ENCODE measurements around the gene CYB561D1.

Gene CYB561D1

DNA sequence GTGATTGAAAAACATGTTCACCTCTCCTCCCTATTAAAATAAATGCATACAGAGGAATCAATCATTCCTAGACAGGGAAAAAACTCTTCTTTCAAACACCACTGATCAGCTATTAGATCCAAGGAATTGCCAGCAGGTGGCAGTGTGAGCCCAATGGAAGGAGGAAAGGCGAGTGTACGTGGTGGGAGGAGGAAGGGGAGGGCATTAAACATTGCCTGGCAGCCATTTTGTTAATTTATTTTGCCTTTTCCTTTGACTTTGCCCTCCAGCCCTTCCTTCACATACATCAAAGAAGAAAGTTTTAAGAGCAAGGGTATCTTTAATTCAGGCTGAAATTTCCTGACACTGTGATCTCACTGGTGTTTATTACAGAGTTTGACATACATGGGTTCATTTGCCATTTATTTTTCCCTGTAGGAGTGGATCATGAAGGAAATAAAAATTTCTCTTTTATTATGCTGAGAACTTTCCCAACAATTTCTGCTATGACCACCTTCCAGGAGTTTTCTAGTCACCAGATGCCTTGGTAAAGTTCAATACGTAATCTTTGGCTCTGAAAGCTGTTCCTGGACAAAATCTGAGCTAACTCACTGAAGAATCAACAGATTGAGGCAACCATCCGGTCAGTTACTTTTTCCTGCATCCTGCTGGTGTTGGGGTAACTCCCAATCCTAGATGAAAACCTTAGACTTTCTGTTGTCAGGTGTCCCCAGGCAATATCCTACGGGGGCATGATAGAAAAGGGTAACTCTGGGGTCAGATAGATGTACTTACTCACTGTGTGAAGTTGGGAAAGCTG, 52.6 kb downstream of the CYB561D1 start:
- H3K9me2 ChIP-seq (replicated peaks; ENCODE audit: low read depth, low read length): no peaks in the 10 kb centered on the region
- H3K9ac ChIP-seq (ENCODE audit: low read depth, low read length, poor library complexity, severe bottlenecking): peak overlapping the region; percentile 90
- peaks cover 29% of the 10 kb centered on the region for H4K20me1 ChIP-seq (ENCODE audit: insufficient read depth, low read length, poor library complexity, severe bottlenecking)
- peak overlapping the region; percentile 44 for H2AFZ ChIP-seq (ENCODE audit: low read length)
- peak overlapping the region; percentile 94 for H3K4me3 ChIP-seq (ENCODE audit: low read length, poor library complexity, severe bottlenecking)
- no peaks in the 10 kb centered on the region for H3K27me3 ChIP-seq (ENCODE audit: insufficient read depth, low read length, poor library complexity, severe bottlenecking)
- no peaks in the 10 kb centered on the region for H3K36me3 ChIP-seq (ENCODE audit: insufficient read depth, low read length)
- H3K79me2 ChIP-seq (ENCODE audit: insufficient read depth, low read length): peaks cover 47% of the 10 kb centered on the region
- H3K9me3 ChIP-seq (ENCODE audit: insufficient read depth, low read depth, low read length): no peaks in the 10 kb centered on the region
- H3F3A ChIP-seq (ENCODE audit: low read depth): no peaks in the 10 kb centered on the region
- peaks cover 37% of the 10 kb centered on the region for H3K4me1 ChIP-seq (ENCODE audit: insufficient read depth, low read length, poor library complexity, severe bottlenecking)
- peak overlapping the region; percentile 92 for H3K4me2 ChIP-seq (ENCODE audit: low read depth, low read length, poor library complexity, severe bottlenecking)
- TF ChIP-seq, protein P1, sequence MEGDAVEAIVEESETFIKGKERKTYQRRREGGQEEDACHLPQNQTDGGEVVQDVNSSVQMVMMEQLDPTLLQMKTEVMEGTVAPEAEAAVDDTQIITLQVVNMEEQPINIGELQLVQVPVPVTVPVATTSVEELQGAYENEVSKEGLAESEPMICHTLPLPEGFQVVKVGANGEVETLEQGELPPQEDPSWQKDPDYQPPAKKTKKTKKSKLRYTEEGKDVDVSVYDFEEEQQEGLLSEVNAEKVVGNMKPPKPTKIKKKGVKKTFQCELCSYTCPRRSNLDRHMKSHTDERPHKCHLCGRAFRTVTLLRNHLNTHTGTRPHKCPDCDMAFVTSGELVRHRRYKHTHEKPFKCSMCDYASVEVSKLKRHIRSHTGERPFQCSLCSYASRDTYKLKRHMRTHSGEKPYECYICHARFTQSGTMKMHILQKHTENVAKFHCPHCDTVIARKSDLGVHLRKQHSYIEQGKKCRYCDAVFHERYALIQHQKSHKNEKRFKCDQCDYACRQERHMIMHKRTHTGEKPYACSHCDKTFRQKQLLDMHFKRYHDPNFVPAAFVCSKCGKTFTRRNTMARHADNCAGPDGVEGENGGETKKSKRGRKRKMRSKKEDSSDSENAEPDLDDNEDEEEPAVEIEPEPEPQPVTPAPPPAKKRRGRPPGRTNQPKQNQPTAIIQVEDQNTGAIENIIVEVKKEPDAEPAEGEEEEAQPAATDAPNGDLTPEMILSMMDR (conservative IDR thresholded peaks at IDR 0.05; ENCODE audit: low read length): peak; percentile 91
- no peak for TF ChIP-seq EZH2phosphoT487 (IDR thresholded peaks at IDR 0.05; ENCODE audit: borderline replicate concordance)

DNA sequence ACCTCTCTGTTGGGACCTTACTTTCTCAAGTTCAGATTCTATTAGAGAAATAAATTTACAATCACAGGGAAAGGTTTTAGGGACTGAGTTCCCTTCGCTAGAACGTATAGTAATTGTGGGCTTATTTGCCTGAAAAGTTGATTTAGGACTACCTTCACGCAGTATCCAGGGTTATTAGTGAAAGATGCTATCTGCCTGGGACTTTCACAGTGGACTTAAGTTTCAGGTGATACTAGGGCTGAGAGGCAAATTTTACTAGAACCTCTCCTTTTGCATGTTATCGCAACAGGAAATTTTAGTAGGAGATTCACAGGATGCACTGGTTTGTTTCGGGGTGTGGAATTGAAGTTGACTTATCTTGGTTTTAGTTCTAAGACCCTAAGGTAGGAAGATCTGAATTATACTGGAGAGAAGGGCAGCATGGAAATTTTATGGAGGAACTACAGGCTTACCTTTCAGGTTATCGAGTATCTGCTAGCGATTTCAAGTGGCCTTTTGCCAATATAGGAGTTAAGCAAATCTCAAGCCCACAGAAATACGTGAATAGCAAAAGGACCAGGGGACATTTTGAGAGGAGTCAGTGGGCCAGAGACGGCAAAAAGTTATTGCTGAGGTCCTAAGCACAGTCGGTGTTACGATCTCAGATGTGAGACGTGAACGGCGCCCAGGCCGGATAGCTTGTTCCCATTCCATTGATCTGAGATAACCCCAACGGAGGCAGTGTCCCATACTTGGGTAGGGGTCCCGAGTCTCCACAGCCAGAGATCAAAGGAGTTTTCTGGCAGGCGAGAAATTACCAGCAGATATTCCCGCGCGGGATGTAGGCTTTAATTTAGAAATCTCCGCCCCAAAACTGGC, 53.8 kb downstream of the CYB561D1 start:
- no peaks in the 10 kb centered on the region for H3K9me2 ChIP-seq (replicated peaks; ENCODE audit: low read depth, low read length)
- peak overlapping the region; percentile 90 for H3K9ac ChIP-seq (ENCODE audit: low read depth, low read length, poor library complexity, severe bottlenecking)
- peaks cover 40% of the 10 kb centered on the region for H3K4me1 ChIP-seq (ENCODE audit: insufficient read depth, low read length, poor library complexity, severe bottlenecking)
- H3K36me3 ChIP-seq (ENCODE audit: insufficient read depth, low read length): no peaks in the 10 kb centered on the region
- no peak for TF ChIP-seq EZH2phosphoT487 (IDR thresholded peaks at IDR 0.05; ENCODE audit: borderline replicate concordance)
- TF ChIP-seq, protein P1 (conservative IDR thresholded peaks at IDR 0.05; ENCODE audit: low read length): no peak
- peak overlapping the region; percentile 94 for H3K4me3 ChIP-seq (ENCODE audit: low read length, poor library complexity, severe bottlenecking)
- peaks cover 37% of the 10 kb centered on the region for H4K20me1 ChIP-seq (ENCODE audit: insufficient read depth, low read length, poor library complexity, severe bottlenecking)
- H3K9me3 ChIP-seq (ENCODE audit: insufficient read depth, low read depth, low read length): no peaks in the 10 kb centered on the region
- peak overlapping the region; percentile 5; the same call in 1 of the 2 replicates for H2AFZ ChIP-seq (ENCODE audit: low read length)
- H3K4me2 ChIP-seq (ENCODE audit: low read depth, low read length, poor library complexity, severe bottlenecking): peak overlapping the region; percentile 92
- peaks cover 59% of the 10 kb centered on the region for H3K79me2 ChIP-seq (ENCODE audit: insufficient read depth, low read length)
- H3F3A ChIP-seq (ENCODE audit: low read depth): no peaks in the 10 kb centered on the region
- H3K27me3 ChIP-seq (ENCODE audit: insufficient read depth, low read length, poor library complexity, severe bottlenecking): no peaks in the 10 kb centered on the region

DNA sequence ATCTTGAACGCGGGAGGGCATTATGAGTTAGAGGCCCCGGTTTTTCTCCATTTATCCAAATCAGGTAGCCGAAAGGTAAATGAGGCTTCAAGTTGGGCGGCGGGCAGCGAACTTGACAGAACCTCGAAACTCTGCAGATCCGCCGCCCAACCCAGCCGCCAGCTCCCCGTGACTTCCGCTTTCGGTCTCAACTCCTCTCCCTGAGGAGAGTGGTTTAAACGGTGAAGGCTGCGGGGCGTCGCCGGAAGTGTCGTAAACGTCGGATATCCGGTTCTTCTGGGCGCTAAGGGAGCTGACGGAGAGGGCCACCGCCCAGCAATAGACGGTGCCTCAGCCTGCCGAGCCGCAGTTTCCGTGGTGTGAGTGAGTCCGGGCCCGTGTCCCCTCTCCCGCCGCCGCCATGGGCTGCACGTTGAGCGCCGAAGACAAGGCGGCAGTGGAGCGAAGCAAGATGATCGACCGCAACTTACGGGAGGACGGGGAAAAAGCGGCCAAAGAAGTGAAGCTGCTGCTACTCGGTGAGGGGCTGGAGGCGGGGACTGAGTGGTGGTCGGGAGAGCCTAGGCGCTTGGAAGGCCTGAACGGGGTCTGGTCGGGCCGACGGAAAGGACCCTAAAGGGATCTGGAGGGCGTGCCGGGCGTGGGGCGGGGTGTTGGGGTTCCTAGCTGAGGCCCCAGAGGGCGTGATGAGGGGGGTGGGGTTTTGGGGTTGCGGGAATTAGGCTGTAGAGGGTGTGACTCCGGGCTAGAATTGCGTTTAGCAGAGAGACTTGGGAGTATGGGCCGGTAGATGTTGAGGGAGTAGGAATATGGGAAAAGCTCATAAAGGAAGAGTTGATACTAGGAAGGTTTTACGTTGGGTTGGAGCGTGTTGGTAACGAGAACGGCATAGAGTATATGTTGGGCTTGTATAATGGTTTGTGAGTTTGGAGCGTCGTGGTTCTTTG, 54.7 kb downstream of the CYB561D1 start, which contains the start of gene GNAI3:
Gene GNAI3, plus strand, starts transcription at position 295 of the 947 bp plus-strand sequence. Its CDS starts 106 bp downstream, at position 401.
- Histone ChIP-seq H3K9ac (ENCODE audit: low read depth, low read length, poor library complexity, severe bottlenecking) (peak within 1 kb of the TSS; percentile 90), H3K79me2 (ENCODE audit: insufficient read depth, low read length) (peaks cover 68% of the 10 kb centered on the region), H2AFZ (ENCODE audit: low read length) (peak within 1 kb of the TSS; percentile 88), H3K9me3 (ENCODE audit: insufficient read depth, low read depth, low read length) (no peaks in the 10 kb centered on the region), H3K4me1 (ENCODE audit: insufficient read depth, low read length, poor library complexity, severe bottlenecking) (peaks cover 48% of the 10 kb centered on the region), H3K4me3 (ENCODE audit: low read length, poor library complexity, severe bottlenecking) (peak within 1 kb of the TSS; percentile 94), H3K27me3 (ENCODE audit: insufficient read depth, low read length, poor library complexity, severe bottlenecking) (no peaks in the 10 kb centered on the region), H3K4me2 (ENCODE audit: low read depth, low read length, poor library complexity, severe bottlenecking) (peak within 1 kb of the TSS; percentile 92), H3F3A (ENCODE audit: low read depth) (no peaks in the 10 kb centered on the region), H3K36me3 (ENCODE audit: insufficient read depth, low read length) (no peaks in the 10 kb centered on the region), H4K20me1 (ENCODE audit: insufficient read depth, low read length, poor library complexity, severe bottlenecking) (peaks cover 42% of the 10 kb centered on the region), H3K9me2 (replicated peaks; ENCODE audit: low read depth, low read length) (no peaks in the 10 kb centered on the region)
- TF ChIP-seq, protein P1 (conservative IDR thresholded peaks at IDR 0.05; ENCODE audit: low read length): 0 out of 2 replicates have a peak, but pooled peaks have one; percentile 8
- TF ChIP-seq EZH2phosphoT487 (IDR thresholded peaks at IDR 0.05; ENCODE audit: borderline replicate concordance): no peak

All from Loucy (cell line).